Measurements from ENCODE around the gene ARHGEF16. TPM values are rescaled to one million over a fixed set of nuclear protein-coding genes. Genes with fewer than 3 reads are reported as not detected.

ARHGEF16 gene
- polyA plus RNA-seq, 3 donors = 19.4 to 27.6 (median 25.8) TPM

DNA sequence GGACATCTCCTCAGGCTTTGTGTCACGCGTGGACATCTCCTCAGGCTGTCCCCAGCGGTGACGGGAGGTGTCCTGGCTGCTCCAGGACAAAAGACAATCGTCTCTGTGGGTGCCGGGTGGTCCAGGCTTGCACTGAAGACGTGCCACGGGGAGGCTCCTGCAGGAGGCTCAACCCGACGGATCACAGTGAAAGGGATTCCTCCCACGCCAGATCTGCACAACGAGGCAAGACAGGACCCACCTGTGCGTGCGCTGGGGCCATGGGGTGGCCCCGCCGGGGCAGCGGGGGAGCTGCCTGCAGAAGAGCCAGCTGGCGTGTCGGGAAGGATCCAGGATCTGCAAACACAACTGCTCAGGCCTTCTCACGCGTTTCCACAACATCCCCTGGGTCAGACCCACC is 18.8 kb upstream of the ARHGEF16 start:
- no peak for DNase-seq

DNA sequence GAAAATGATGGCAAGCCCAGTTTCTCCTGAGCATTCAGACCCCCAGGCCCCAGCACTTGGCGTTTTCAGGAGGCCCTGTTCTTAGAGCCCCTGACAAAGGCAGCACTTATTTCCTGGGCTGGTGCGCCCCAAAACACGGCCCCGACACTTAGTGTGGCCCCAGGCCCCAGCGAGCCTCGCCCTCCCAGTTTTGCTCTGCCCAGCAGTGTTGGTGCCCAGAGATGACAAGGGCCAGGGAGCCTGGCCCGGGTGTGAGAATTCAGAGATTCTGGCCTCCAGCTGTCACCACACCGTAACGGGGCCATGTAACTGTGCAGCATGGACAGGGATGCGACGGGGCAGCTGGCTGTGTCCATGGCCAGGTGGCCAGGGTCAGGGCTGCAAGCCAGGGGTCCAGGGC is 18.0 kb upstream of the ARHGEF16 start:
- DNase-seq = no peak

DNA sequence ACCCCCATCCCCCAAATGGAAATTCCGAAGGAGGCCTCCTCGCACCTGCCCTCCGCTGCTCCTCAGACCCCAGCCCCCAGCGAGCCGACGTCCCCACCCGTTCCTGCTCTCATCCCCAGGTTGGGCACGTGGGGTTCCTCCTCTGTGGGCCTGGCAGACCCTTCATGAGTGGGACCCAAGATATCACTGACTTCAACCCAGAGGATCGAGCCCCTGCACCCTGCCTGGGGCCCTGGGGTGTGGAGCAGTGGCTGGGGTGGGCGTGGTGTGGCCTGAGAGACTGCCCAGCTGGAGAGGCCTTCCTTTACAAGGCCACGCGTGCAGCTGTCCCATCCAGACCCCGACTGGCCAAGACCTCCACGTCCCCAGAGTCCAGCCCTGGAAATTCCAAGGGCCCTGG is 17.6 kb upstream of the ARHGEF16 start:
- no peak for DNase-seq

DNA sequence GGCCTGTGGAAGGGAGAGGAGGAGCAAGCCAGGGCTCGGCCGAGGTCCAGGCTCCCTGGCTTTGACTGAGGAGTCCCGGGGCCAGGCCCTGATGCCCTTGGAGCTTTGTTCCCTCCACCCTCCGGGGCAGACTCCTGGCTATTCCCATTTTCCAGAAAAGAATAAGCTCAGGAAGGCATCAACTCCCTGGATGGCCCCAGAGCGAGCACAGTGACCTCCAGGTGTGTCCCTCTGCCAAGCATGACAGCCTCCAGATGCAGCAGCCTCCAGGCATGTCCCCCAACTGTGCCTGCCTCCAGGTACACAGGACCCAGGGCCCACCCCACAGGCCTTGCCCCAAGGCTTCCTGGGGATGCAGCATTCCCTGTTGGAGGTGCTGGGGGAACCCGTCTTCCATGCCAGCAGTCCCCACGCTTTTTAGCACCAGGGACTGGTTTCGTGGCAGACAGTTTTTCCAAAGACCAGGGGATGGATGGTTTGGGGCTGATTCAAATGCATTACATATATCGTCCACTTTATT is 15.7 kb upstream of the ARHGEF16 start:
- DNase-seq = no peak

DNA sequence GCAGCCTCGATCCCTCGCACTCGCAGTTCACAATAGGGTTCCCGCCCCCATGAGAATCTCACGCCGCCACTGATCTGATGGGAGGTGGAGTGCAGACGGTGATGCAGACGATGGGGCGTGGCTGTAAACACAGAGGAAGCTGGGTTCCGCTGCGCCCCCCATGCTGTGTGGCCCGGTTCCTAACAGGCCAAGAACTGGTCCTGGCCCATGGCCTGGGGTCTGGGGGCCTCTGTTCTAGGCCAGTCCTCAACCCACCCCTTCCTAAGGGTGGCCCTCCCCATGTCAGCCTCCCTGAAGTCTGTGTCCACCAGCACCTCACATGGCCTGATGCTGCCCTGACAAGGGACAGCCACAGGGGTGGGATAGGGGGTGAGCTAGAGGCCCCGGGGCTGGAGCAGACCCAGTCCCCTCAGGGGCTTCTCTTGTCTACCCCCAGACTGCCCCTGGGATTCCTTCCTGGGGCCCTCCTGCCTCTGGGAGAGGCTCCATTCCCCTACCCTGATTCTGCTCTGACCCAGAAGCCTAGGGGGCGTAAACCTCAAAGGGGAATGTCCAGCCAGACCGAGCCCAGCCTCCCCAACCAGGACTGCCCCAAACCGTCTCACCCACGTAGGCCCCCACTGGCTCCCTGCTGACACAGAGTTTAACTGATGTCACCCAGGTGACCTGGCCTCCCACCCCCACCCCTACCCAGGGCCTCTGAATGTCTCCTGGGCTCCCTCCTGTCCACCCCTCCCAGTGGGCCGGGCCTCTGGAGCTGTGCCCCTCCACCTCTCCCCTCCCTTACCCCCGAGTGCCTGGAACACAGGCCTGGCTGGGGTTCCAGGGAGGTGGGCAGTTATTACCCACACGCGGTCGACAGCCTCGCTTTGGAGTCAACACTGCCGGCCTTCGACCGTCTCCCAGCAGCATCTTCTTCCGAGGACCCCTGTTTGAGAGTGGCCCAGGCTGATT is 14.8 kb upstream of the ARHGEF16 start:
- no peak for DNase-seq

DNA sequence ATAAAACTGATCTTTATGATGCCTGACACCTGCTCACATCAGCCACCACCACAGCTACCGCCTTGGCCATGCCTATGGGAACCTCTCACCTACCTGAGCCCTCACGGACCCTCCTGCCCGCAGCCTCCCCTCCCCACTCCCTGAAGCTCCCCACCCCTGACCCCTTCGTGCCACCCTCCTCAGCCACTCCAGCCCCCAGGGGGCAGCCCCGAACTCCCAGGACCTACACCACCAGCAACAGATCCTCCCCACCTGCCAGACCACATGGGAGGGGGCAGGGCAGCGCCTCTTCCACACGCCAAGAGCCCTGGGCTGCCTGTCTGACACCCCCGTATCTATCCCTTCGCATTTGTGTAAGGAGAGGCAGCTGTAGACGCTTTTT is 14.2 kb upstream of the ARHGEF16 start:
- DNase-seq = no peak

DNA sequence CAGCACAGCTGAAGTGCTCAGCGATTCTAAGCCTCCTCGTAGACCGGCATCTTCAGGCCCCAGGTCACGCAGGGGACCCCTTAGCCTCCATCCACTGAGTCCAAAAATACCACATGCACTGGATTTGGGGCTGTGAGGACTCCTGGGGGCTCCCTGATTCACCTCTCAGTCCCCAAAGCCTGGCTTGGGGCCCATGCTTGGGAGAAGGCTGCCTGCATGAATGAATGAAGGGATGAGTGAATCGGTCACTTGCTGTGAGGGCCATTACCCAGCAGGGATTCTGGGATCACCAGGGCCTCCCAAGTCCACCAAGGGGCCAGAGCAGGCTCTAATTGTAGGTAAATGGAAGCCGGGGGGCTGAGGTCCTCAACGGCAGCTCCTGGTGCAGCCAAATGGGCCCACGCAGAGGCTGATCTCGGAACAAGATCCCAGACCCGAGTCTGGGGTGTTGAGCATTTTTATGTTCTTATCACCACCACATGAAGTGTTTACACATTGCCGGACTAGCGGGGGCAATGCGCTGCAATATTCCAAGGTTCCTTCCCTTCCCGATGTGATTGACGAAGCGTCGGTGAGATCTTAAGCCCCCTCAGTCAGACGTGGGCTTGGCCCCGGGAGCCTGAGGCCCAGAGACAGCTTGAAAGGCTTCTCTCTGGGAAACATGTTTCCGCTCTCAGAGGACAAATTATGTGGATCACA is 13.6 kb upstream of the ARHGEF16 start:
- DNase-seq = no peak

DNA sequence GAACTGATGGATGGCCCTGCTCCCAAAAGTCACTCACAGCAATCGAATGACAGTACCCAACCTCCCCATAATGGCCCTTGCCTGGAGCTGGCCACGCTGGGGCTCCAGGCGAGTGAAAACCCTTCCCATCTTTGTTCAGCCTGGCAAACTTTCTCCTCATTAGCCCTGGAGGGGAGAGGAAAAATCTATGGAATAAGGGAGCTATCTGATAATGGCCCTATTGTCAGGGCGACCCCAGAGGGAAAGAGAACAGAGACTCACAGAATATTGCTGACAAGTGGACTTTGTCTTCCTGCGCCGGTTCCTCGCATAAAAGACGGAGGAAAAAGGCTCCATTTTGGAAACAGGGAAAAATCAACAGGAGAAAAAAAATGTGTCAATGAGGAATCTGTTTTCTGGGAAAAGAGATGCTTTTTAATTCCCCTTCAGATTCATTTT is 13.0 kb upstream of the ARHGEF16 start:
- DNase-seq = no peak

DNA sequence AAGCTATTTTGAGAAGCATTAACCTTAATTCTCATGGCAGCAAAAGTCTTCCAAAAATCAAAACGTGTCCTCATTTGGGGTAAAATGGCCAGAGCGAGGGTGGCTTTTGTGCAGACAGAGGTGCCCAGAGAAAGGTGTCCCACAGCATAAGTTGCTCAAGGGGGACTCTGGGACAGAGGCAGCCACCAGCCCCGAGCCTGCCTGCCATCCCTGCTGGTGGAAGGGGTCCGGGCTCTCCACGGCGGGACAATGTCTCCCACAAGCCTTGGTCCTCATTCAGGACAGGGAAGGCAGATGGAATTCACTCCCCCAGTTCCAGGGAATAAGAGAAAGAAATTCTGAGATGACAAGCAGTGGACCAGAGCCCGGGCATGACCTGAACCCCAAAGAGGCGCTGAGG is 12.6 kb upstream of the ARHGEF16 start:
- no peak for DNase-seq

DNA sequence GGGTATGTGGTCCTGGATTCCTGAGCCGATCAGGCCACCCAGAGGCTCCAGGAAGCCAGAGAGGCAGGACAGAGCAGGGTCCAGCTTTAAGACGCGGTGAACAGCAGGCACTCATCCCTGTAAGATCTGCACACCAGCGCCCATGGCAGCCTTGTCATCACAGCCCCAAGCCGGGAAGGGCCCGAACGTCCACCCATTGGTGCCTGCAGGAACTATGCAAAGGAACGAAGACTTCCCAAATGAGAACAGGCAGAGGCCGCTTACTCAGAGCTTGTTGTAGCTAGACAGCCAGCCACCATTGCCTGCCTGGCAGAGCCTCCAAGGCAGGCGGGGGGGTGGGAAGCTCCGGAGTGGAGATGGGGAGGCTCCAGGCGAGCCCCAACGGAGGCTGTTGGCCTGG is 12.1 kb upstream of the ARHGEF16 start:
- DNase-seq = no peak

DNA sequence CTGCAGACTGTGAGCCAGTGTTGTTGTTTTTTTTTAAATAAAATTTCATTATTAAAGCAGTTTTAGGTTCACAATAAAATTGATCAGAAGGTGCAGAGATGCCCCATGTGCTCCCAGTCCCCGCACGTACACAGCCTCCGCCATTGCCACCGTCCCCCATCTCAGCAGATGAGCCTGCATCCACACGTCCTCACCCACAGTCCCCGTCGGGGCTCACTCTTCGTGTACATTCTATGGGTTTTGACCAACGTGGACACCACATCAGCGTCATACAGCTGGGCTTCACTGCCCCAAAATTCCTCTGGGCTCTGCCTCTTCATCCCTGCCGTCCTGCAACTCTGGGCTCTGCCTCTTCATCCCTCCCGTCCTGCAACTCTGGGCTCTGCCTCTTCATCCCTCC is 11.6 kb upstream of the ARHGEF16 start:
- no peak for DNase-seq

DNA sequence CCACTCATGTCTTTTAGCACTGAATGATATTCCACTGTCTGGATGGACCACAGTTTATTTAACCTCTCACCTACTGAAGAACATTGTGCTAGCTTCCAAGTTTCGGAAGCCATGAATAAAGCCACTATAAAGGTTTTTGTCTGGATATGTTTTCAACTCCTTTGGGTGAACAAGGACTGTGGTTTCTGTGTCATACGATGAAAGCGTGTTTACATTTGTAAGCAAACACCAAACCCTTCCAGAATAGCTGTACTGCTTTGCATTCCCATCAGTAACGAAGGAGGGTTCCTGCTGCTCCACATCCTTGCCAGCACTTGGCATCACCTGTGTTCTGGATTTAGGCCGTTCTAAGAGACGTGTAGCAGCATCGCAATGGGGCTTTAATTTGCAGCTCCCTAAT is 10.7 kb upstream of the ARHGEF16 start:
- no peak for DNase-seq

DNA sequence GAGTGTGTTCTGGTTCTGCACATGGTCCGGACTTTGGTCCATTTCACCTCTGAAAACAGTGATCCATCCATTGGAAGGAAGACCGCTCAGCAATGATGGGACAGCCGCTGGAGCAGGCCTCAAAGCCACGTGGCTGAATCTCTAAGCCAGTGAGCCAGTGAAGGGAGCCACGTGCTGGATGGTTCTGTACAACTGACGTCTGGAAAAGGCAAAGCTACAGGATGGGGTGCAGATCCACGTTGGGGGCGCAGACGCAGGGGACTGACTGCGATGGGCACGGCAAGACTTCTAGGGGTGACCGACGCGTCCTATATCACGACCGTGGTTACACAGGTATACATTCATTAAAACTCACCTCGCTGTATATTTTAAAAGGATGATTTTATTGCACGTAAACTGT is 10.2 kb upstream of the ARHGEF16 start:
- DNase-seq = no peak

DNA sequence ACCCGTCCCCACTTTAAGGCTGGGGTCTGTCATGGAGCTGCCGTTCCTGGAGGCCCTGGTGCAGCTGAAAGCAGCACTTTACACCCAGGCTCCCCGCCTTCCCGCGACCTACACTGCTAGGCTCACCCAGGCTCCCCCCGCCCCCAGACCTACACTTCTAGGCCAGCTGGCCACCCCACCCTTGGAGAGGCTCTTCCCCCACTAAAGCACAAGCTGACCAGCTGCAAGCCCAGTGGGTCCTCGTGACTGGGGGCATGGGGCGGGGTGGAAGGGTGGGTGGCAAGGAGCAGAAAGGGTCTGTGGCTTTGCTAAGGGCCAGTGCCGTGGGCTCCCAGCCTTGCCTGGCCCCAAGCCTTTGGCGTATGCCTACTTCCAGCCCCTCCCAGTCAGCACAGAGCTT is 9.7 kb upstream of the ARHGEF16 start:
- no peak for DNase-seq

DNA sequence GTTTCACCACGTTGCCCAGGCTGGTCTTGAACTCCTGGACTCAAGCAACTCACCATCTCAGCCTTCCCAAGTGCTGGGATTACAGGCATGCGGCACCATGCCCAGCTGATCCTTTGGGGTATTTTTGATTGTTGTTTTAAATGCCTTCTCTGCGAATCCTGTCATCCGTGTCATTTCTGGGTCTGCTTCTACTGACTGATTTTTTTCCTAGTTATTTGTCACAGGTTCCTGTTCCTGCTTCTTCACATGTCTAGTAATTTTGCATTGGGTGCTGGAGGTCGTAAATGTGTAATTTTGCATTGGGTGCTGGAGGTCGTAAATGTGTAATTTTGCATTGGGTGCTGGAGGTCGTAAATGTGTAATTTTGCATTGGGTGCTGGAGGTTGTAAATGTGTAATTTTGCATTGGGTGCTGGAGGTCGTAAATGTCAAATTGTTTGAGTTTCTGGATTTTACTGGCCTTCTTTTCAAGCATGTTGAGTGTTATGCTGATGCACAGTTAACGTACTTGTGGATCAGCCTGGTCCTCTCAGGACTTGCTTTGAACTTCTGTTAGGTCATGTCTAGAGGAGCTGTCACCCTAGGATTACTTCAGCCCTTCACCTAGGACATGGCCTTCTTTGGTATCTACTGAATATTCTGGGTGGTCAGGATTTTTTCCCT is 4.1 kb upstream of the ARHGEF16 start:
- DNase-seq = no peak

DNA sequence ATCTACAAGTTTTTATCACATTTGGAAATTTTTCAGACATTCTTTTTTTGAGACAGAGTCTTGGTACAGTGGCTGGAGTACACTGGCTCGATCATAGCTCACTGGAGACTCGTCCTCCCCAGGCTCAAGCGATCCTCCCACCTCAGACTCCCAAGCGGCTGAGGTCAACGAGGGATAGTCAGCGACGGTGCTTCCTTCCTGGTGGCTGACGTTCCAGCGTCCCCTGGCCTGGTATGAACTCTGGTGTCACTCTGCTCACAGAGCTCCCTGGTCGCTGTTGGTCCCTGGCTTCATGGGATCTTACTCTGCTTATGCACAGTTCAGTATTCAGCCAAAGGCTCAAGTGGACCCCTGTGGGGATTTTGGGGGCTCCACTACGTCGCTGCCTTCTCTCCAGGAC is 3.5 kb upstream of the ARHGEF16 start:
- DNase-seq = no peak

DNA sequence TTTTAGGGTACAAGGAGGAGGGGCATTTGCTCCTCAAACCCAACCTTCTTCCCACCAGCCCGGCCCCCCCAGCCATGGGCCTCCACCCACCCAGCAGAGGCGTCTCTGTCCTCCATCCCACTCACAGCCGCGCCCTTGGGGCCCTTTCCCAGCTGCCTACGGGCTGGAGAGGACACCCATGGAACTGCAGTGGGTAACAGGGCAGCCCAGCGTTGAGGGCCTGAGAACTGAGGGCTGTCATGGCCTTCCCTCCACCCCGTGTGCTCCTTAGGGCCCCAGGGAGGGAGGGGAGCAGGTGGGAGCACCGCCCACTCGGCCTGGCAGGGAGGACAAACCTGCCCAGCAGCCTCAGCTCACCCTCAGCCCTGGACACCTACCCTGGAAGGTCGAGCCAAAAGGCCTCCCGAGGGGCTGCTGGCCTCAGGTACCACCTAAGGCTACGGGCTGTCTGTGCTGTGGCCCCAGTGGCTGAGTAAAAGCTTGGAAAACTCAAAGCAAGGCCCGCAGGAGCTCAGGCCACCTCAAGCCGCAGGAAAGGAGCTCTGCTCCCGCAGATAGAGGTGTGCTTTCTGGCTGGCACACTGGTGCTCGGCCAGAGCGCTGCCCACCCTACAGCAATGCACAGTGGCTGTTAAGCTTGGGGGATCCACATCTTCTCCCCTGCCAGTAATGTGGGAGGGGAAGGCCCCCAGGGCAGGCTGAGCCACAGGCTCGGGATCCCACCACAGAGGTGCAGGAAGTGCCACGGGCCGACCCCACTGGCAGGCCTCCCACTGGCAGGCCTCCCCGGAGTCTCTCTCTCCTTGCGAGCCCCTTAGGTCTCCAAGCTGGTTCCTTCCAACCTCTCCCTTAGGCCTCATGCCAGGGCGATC is 2.2 kb upstream of the ARHGEF16 start:
- no peak for DNase-seq

DNA sequence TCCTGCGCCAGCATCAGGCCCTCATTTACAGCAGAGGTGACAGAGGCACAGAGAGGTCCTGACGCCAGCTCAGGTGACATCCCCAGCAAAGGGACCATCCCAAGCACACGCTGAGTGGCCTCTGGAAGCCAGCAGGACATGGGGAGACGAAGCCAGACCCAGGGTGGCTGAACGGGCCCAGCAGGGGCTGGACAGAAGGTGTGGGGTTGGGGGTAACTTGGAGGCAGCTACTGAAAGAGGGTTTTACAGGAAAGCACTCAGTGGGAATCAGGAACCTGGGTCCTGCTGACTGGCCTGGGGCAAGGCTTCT is 1.6 kb upstream of the ARHGEF16 start:
- no peak for DNase-seq

DNA sequence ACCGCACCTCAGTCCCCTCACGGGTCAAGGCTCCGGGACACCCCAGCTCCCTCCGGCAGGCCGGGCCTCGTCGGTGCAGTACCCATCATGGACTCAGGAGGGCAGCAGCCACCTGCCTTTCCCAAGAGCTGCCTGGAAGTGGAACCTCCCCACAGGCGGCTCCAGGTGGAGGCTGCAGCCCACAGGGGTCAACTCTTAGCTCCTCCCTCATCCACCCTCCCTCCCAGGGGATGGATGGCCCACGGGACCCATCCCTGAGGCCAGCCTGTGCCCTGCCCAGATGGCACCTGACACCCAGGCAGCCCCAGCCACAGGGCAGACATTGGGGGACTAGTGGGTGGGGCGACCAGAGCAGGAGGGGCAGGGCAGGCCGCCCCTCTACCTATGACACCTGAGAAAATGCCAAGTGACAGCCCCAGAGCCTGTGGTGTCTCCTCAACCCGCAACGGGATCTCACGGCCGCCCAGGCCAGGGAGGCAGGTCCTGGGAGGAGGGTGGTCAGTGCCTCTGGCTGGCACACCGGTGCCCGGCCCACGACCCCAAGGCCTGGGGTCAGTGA is 1.2 kb upstream of the ARHGEF16 start:
- DNase-seq = no peak

DNA sequence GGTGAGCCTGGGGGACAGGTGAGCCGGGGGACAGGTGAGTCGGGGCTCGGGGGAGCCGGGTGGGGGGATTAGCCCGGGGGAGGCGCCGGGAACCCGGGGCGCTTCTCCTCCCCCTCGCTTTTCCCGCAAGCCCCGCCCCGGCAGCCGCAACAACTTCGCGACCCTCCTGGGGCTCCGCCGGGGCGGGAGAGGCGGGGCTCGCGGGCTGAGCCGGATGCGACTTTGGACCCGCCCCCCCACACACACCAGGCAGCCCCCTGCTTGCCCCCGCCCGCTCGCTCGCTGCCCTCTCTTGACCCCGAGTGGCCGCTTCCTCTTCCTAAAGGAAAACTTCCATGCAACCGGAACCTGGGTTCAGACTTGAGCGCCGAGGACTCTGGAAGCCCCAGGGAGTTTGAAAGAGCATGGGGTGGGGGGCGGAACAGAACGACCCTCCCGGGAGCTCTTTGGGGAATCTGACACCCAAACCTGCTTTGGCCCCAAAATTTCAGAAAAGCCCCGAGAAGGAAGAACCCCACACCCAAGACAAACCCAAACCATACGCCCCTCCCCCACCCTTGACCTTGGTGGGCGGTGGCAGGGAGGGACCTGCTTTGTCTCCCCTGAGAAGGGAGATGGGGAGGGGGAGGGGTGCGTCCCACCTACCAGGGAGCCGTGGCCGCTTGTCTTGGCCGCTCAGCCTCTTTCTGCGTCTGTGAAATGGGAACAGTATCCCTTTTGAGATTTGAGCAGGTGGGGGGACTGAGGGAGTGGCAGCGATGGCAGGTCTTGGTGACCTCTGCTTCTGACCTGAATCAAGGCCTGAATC is 550 bp downstream of the ARHGEF16 start:
- no peak for DNase-seq
